Mammary epithelial cell (primary cell): ENCODE results near the gene CCL28.

ENCODE experiments used
- CTCF ChIP-seq, 2 donors: IDR thresholded peaks in 1 of 2; conservative IDR thresholded peaks in 1 of 2; 2 replicates each; pipeline ENCODE4 v1.5.1; 2011 to 2012; ENCODE audit warnings: inconsistent platforms in 2 of 2, low read length in 2 of 2, mild to moderate bottlenecking in 2 of 2, control low read depth in 1 of 2, low read depth in 1 of 2; ENCODE audit not compliant: insufficient read depth in 1 of 2; ENCODE audit errors: extremely low read depth in 1 of 2
- EZH2 ChIP-seq: IDR thresholded peaks from 2 replicates; pipeline ENCODE4 v1.6.1; 2012; ENCODE audit warnings: low read length, inconsistent platforms, borderline replicate concordance

- TF ChIP-seq CTCF (conservative IDR thresholded peaks at IDR 0.05 in 1 of 2, IDR thresholded peaks at IDR 0.05 in 1 of 2; ENCODE audit: extremely low read depth in 1 of 2, insufficient read depth in 1 of 2, low read depth in 1 of 2, low read length in 2 of 2) (no peak), EZH2 (no peak)
These were observed 453 bp upstream of the CCL28 start for GRCh38 chr5:43412644-43413043.
